Measurements from ENCODE around the gene CUBN.
A peak's percentile ranks its signal among the peaks of the same experiment; 100 is the strongest.

Gene CUBN

DNA sequence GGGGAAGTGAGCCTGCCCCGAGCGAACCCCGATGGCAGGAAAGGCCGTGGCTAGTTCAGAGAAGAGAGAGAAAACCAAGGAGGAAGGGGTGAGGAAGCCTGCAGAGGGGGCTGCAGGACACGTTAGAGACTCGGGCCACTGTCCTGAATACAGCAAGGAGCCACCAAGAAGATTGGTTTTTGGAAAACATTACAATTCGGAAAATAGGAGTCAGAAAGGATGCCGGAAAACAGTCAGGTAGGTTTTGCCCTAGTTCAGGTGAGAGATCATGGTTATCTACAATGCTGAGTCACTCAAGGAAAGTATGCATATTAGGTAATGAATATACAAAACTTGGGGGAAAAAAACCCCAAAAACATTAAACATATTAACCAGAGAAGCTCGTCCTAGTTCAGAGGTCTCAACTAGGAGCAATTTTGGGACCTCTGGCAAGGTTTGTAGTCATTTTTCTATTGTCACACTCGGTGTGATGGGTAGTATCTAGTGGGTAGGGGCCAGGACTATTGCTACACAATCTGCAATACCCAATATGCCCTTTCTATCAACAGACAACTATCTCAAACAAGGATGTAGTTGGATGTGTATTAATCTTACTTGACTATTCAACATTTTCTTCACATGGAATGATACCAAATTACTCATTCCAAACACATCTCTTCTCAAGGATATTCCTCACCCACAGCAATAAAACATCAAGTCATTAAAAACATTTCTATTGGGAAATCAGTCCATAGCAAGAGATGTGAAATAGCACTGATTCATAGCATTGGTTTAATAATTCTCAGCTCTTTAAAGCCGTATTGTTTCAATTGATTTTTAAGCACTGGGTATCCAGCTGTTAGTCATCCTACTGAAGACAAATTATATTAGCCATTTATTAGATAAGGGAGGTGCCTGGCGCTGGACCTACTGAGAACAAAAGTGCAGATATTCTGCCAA lies 238.0 kb downstream of the CUBN start:
- peak overlapping the region; percentile 48 for H3K9ac ChIP-seq (ENCODE audit: low read depth, low read length)
- no peaks in the 10 kb centered on the region for H3K27me3 ChIP-seq (ENCODE audit: control insufficient read depth, insufficient read depth, low read length)
- peaks cover 25% of the 10 kb centered on the region for H3K4me1 ChIP-seq (ENCODE audit: control insufficient read depth, insufficient read depth, low read length)
- H3K4me2 ChIP-seq (ENCODE audit: low read length) = peak overlapping the region; percentile 35
- H3K36me3 ChIP-seq (ENCODE audit: insufficient read depth, low read length) = no peaks in the 10 kb centered on the region
- H3K4me3 ChIP-seq (ENCODE audit: low read length) = no peak overlapping the region
- no peaks in the 10 kb centered on the region for H3K9me3 ChIP-seq (replicated peaks; ENCODE audit: low read length)

DNA sequence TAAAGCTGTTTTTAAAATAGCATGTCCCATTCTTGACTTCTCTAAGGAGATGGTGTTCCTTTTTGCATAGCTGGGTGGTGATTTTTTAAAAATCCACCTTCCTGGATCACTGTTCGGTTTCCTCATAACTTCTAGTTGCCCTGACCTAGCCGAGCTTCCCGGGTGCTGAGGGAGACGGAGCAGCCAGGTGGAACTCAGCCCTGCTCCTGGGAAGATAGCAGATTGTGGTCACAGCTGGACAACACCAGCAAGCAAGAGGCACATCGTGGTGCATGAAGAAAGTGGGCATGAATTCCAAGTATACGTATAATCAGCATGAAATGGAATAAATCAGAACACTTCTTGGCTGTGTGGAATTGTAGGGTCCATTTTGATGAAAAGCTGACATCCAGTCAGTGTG lies 238.9 kb downstream of the CUBN start:
- Histone ChIP-seq H3K36me3 (ENCODE audit: insufficient read depth, low read length) (no peaks in the 10 kb centered on the region), H3K4me3 (ENCODE audit: low read length) (no peak overlapping the region), H3K4me2 (ENCODE audit: low read length) (no peak overlapping the region), H3K4me1 (ENCODE audit: control insufficient read depth, insufficient read depth, low read length) (peaks cover 25% of the 10 kb centered on the region), H3K27me3 (ENCODE audit: control insufficient read depth, insufficient read depth, low read length) (no peaks in the 10 kb centered on the region), H3K9me3 (replicated peaks; ENCODE audit: low read length) (no peaks in the 10 kb centered on the region), H3K9ac (ENCODE audit: low read depth, low read length) (peak overlapping the region; percentile 48)

DNA sequence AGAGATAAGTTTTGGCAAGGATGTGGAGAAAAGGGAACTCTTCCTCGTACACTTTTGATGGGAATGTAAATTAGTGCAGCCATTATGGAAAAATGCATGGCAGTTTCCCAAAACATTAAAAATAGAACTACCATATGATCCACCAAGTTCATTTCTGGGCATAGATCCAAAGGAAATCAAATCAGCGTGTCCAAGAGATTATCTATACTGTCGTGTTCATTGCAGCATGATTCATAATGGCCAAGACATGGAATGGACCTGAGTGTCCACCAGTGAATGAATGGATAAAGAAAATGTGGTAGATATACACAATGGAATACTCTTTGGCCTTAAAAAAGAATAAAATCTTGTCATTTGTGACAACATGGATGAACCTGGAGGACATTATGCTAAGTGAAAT lies 242.0 kb downstream of the CUBN start:
- H3K36me3 ChIP-seq (ENCODE audit: insufficient read depth, low read length) = no peaks in the 10 kb centered on the region
- no peaks in the 10 kb centered on the region for H3K27me3 ChIP-seq (ENCODE audit: control insufficient read depth, insufficient read depth, low read length)
- no peak overlapping the region for H3K9ac ChIP-seq (ENCODE audit: low read depth, low read length)
- no peaks in the 10 kb centered on the region for H3K9me3 ChIP-seq (replicated peaks; ENCODE audit: low read length)
- H3K4me1 ChIP-seq (ENCODE audit: control insufficient read depth, insufficient read depth, low read length) = peaks cover 25% of the 10 kb centered on the region
- H3K4me3 ChIP-seq (ENCODE audit: low read length) = no peak overlapping the region
- no peak overlapping the region for H3K4me2 ChIP-seq (ENCODE audit: low read length)

DNA sequence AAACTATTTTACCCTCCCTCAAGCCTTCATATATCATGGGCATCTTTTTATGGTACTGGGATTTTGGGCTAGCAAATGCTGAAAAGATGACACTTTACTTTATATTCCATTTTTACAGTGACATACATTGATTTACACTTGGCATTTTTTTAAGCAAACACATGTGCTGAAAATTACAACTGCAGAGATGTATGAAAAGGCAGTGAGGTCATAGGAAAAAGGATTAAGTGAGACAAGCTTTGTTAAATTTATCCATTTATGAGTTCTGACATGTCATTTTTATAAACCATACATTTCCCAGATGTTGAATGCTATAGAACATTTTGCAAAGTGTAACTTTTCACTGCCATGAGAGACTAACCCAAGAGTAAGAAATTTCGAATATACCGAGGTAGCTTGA lies 243.6 kb downstream of the CUBN start:
- Histone ChIP-seq H3K9ac (ENCODE audit: low read depth, low read length) (no peak overlapping the region), H3K4me3 (ENCODE audit: low read length) (no peak overlapping the region), H3K36me3 (ENCODE audit: insufficient read depth, low read length) (no peaks in the 10 kb centered on the region)

DNA sequence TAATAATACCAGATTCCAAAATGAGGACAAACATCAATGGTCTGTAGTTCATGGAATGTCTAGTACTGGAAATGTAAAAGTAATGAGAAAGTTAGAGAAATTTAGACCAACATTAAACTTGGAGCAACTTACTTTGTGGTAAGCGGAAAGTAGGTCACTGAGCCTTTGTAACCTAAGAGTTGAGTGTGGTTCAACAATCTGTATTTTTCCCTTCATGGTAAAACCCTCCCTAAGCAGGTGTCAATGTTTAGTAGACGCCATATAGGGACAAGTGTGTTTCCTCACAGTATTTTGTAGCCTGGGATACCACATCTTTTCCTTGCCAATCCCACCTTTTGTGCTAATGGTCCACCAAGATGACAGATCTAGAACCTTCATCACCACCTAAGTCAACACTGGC lies 245.1 kb downstream of the CUBN start:
- Histone ChIP-seq H3K9me3 (replicated peaks; ENCODE audit: low read length) (no peaks in the 10 kb centered on the region), H3K36me3 (ENCODE audit: insufficient read depth, low read length) (no peaks in the 10 kb centered on the region), H3K4me3 (ENCODE audit: low read length) (no peak overlapping the region), H3K9ac (ENCODE audit: low read depth, low read length) (no peak overlapping the region), H3K4me2 (ENCODE audit: low read length) (no peak overlapping the region), H3K27me3 (ENCODE audit: control insufficient read depth, insufficient read depth, low read length) (no peaks in the 10 kb centered on the region), H3K4me1 (ENCODE audit: control insufficient read depth, insufficient read depth, low read length) (peaks cover 7% of the 10 kb centered on the region)

More for the DNA sequence above, 243.6 kb downstream of the CUBN start:
- peaks cover 12% of the 10 kb centered on the region for H3K4me1 ChIP-seq (ENCODE audit: control insufficient read depth, insufficient read depth, low read length)
- no peaks in the 10 kb centered on the region for H3K27me3 ChIP-seq (ENCODE audit: control insufficient read depth, insufficient read depth, low read length)
- no peak overlapping the region for H3K4me2 ChIP-seq (ENCODE audit: low read length)
- no peaks in the 10 kb centered on the region for H3K9me3 ChIP-seq (replicated peaks; ENCODE audit: low read length)

DNA sequence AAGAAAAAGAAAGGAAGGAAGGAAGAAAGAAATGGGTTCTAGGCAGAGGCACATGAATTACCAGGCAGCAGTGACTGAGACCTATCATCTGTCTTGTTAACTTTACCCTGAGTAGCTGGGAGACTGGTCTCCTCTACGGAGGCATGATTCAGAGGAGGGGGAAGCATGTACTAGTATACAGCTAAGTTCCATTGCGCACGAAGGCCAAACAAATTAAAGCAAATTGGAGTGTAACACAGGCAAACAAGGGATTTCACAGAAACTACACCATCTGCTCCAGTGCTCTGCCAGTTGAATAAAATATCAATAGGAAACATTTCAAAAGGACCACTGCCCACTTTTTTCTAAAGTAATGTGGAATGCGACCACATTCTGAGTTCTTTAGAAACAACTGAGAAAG lies 246.5 kb downstream of the CUBN start:
- Histone ChIP-seq H3K4me2 (ENCODE audit: low read length) (no peak overlapping the region), H3K9ac (ENCODE audit: low read depth, low read length) (no peak overlapping the region), H3K27me3 (ENCODE audit: control insufficient read depth, insufficient read depth, low read length) (no peaks in the 10 kb centered on the region), H3K36me3 (ENCODE audit: insufficient read depth, low read length) (no peaks in the 10 kb centered on the region), H3K4me3 (ENCODE audit: low read length) (no peak overlapping the region), H3K4me1 (ENCODE audit: control insufficient read depth, insufficient read depth, low read length) (peaks cover 7% of the 10 kb centered on the region), H3K9me3 (replicated peaks; ENCODE audit: low read length) (no peaks in the 10 kb centered on the region)

DNA sequence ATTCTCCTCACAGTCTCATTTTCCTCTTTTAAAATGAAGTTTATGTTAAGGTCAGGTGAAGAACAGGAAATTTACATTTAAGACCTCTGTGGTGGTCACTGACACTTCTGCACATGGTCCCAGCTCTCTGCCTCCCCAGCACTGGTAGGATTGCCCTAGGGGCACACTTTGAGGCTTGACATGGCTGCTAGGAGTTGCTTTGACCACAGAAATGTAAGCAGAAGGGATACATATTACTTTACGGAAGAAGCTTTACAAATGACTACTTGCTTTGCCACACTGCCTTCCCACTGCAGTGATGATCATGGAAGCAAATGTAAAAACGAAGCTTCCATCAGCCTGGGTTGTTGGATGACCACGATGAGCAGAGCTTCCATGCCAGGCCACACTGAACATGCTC lies 259.3 kb downstream of the CUBN start:
- Histone ChIP-seq H3K9me3 (replicated peaks; ENCODE audit: low read length) (no peaks in the 10 kb centered on the region), H3K36me3 (ENCODE audit: insufficient read depth, low read length) (no peaks in the 10 kb centered on the region), H3K9ac (ENCODE audit: low read depth, low read length) (no peak overlapping the region), H3K4me3 (ENCODE audit: low read length) (no peak overlapping the region), H3K4me2 (ENCODE audit: low read length) (no peak overlapping the region), H3K4me1 (ENCODE audit: control insufficient read depth, insufficient read depth, low read length) (peaks cover 11% of the 10 kb centered on the region), H3K27me3 (ENCODE audit: control insufficient read depth, insufficient read depth, low read length) (no peaks in the 10 kb centered on the region)

DNA sequence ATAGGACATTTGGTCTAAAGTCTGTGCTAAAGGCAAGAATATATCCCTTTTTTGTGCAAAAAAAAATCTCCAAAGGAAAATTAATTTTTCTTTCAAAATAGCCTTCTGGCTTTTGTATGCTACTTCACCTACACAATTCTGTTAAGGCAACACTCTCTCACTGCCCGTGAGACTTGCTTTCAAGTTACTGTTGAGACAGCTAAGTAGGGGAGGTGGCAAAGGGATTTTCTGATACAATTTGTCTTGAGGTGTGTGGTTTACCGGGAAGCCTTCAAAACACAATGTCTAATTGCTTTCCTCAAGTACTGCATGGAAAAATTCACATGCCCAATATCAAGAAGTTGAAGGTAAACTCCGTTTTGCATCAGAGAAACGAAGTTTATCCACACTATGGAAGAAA lies 261.6 kb downstream of the CUBN start:
- Histone ChIP-seq H3K4me3 (ENCODE audit: low read length) (no peak overlapping the region), H3K4me2 (ENCODE audit: low read length) (peak overlapping the region; percentile 4), H3K9me3 (replicated peaks; ENCODE audit: low read length) (no peaks in the 10 kb centered on the region), H3K36me3 (ENCODE audit: insufficient read depth, low read length) (no peaks in the 10 kb centered on the region), H3K4me1 (ENCODE audit: control insufficient read depth, insufficient read depth, low read length) (peaks cover 11% of the 10 kb centered on the region), H3K27me3 (ENCODE audit: control insufficient read depth, insufficient read depth, low read length) (no peaks in the 10 kb centered on the region), H3K9ac (ENCODE audit: low read depth, low read length) (no peak overlapping the region)

DNA sequence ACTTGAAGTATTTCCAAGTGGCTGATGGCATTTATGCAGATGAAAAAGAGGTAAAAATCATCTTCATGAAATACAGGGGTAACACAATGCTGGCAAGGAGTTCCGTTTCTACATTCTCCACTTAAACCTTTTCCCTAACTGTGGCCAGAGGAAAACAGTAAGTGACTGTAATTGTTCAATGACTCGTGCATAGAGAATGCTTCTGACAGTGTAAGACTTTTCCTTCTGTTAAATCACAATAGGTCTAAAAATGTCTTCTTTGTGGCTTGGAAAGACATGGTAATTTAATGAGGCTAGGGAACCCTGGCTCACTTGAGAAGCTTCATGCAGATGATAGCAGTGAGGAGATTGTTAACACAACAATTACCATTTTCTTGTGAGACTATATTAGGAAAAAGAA lies 262.1 kb downstream of the CUBN start:
- Histone ChIP-seq H3K36me3 (ENCODE audit: insufficient read depth, low read length) (no peaks in the 10 kb centered on the region), H3K4me3 (ENCODE audit: low read length) (no peak overlapping the region), H3K9ac (ENCODE audit: low read depth, low read length) (no peak overlapping the region), H3K27me3 (ENCODE audit: control insufficient read depth, insufficient read depth, low read length) (no peaks in the 10 kb centered on the region), H3K4me1 (ENCODE audit: control insufficient read depth, insufficient read depth, low read length) (peaks cover 11% of the 10 kb centered on the region), H3K9me3 (replicated peaks; ENCODE audit: low read length) (no peaks in the 10 kb centered on the region), H3K4me2 (ENCODE audit: low read length) (peak overlapping the region; percentile 4)

DNA sequence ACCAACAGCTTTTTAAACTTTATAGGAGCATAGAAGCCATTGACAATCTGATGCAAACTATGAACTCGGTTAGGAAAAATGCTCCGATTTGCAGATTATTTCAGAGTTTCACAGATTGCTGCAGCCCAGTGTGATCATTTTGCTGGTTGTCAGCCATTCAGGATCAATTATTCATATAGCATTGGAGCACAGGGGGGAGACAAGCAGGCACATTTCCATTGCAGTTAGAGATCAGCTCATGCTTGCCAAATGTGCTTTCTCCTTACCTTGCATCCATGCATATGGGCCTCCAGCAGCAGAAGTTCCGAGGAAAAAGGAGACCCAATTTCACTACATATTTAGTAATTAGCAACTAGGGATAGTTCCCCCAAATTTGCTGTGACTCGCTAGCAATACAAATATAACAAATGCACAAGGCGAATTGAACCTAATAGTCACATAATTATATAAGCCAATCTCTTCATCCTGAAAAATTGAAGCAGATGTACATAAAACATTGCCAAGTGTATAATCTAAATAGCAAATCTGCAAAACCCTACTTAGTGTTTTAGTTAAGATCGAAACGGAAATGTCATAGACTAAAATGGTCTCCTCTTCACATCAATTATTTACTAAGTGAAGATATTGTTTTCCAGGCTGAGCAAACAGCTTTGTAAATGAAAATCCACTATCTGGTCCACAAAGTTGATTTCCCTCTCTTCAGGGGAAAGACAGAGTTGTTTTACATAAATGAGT lies 262.9 kb downstream of the CUBN start:
- Histone ChIP-seq H3K9me3 (replicated peaks; ENCODE audit: low read length) (no peaks in the 10 kb centered on the region), H3K4me3 (ENCODE audit: low read length) (no peak overlapping the region), H3K4me1 (ENCODE audit: control insufficient read depth, insufficient read depth, low read length) (peaks cover 11% of the 10 kb centered on the region), H3K4me2 (ENCODE audit: low read length) (no peak overlapping the region), H3K36me3 (ENCODE audit: insufficient read depth, low read length) (no peaks in the 10 kb centered on the region), H3K27me3 (ENCODE audit: control insufficient read depth, insufficient read depth, low read length) (no peaks in the 10 kb centered on the region), H3K9ac (ENCODE audit: low read depth, low read length) (no peak overlapping the region)

DNA sequence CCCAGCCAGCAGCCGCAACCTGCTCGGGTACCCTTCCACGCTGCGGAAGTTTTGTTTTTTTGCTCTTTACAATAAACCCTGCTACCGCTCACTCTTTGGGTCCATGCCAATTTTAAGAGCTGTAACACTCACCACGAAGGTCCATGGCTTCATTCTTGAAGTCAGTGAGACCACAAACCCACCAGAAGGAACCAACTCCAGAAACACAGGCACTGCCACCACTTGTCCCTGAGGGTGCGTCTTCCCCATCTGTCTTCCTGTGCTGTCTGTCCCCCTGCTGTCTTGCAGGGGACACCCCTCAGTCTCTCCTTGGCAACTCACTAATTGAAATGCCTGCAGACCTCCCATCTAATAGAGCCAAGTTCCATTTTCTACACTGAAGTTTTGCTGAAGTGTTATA lies 263.8 kb downstream of the CUBN start:
- peaks cover 11% of the 10 kb centered on the region for H3K4me1 ChIP-seq (ENCODE audit: control insufficient read depth, insufficient read depth, low read length)
- no peak overlapping the region for H3K4me2 ChIP-seq (ENCODE audit: low read length)
- no peaks in the 10 kb centered on the region for H3K9me3 ChIP-seq (replicated peaks; ENCODE audit: low read length)
- H3K36me3 ChIP-seq (ENCODE audit: insufficient read depth, low read length) = no peaks in the 10 kb centered on the region
- H3K9ac ChIP-seq (ENCODE audit: low read depth, low read length) = no peak overlapping the region
- no peak overlapping the region for H3K4me3 ChIP-seq (ENCODE audit: low read length)
- H3K27me3 ChIP-seq (ENCODE audit: control insufficient read depth, insufficient read depth, low read length) = no peaks in the 10 kb centered on the region
